Cardiac muscle cell (in vitro differentiated cells and primary cell): Measurements from ENCODE around the gene KRTAP4-2. TPM values are rescaled to one million over a fixed set of nuclear protein-coding genes. Genes with fewer than 3 reads are reported as not detected.
"Not testable (repeated sequence)": the region's sequence is repeated elsewhere in the genome, so short reads cannot be mapped to it uniquely, and the experiment has no call there.

Experiments used
- DNase-seq, 2 donors: peaks; one replicate each; pipeline versions ENCODE4 v3.0.0 to v3.0.0-alpha.2; 2010 to 2017; ENCODE audit warnings: low read depth in 1 of 2, low spot score in 1 of 2
- H3K27ac ChIP-seq: fragments of 200-600 bp; sonication (generic); 2 replicates; pipeline ENCODE4 v1.5.1; 2016
- H3K27me3 ChIP-seq: fragments of 200-600 bp; sonication (generic); 2 replicates; pipeline ENCODE4 v1.6.0; 2016; ENCODE audit warnings: control low read depth
- H3K36me3 ChIP-seq: fragments of 200-600 bp; sonication (generic); 2 replicates; pipeline ENCODE4 v1.5.1; 2016; ENCODE audit warnings: control low read depth
- H3K4me1 ChIP-seq: fragments of 200-600 bp; sonication (generic); 2 replicates; pipeline ENCODE4 v1.8.1; 2017; ENCODE audit warnings: low read depth, mild to moderate bottlenecking, mixed run types
- H3K4me3 ChIP-seq: fragments of 200-600 bp; sonication (generic); 2 replicates; pipeline ENCODE4 v1.5.1; 2016; ENCODE audit warnings: mild to moderate bottlenecking
- H3K9me3 ChIP-seq: fragments of 200-600 bp; sonication (generic); 2 replicates; pipeline ENCODE4 v1.5.1; 2017; ENCODE audit warnings: low read depth, mild to moderate bottlenecking, control low read depth
- CTCF ChIP-seq: IDR thresholded peaks from 2 replicates; pipeline ENCODE4 v1.5.1; 2012; ENCODE audit warnings: low read depth, mild to moderate bottlenecking, low read length
- polyA plus RNA-seq: library from polyadenylated mRNA; unstranded; fragments of >200 nt; fragmentation: Nextera tagmentation; extraction: Ambion mirVana; gene quantifications from 2 replicates; pipeline ENCODE4 v1.2.1, GENCODE V29; 2016
- total RNA-seq: library from RNA; depleted of rRNA; stranded (reverse); fragments of >200 nt; gene quantifications from 2 replicates; pipeline ENCODE4 v1.2.3, GENCODE V29; 2016

Gene KRTAP4-2
- total and polyA plus RNA-seq, 2 experiments from 2014 or later = not detected

GRCh38 chr17:41212524-41213169 lies 34.6 kb upstream of the KRTAP4-2 start:
- Histone ChIP-seq H3K27ac (no peak overlapping the region), H3K4me3 (no peak overlapping the region), H3K4me1 (no peaks in the 10 kb centered on the region), H3K9me3 (no peaks in the 10 kb centered on the region), H3K36me3 (no peaks in the 10 kb centered on the region), H3K27me3 (peaks cover 8% of the 10 kb centered on the region)
- DNase-seq = no peak
- TF ChIP-seq CTCF = no peak

DNA sequence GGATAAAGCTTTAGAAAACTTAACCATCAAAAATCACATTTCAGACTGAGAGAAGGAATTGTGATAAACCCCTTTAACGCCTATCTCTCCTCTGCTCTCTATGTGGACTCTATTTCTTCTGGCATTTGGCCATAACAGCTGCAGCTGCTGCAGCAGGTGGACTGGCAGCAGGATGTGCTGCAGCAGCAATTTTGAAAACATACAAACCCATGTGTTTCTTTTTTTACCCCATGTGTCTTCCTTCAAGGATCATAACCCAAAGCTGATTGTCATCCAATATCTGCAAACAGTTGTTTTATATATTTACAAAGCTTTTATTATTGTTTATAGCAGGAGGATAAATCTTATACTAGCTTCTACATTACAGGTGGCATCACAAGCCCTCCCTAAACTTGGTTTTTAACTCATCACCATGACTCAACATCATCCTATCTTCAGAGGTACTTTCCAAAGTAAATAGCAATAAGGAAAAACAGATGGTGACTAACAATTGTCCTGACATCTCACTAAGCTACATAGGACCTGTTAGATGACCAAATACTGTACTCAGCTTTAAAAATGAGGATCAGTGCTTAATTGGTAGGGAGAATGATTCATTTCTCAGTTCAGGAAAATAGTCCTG lies 33.9 kb upstream of the KRTAP4-2 start:
- H3K4me1 ChIP-seq = no peaks in the 10 kb centered on the region
- H3K27ac ChIP-seq = no peak overlapping the region
- H3K9me3 ChIP-seq = no peaks in the 10 kb centered on the region
- H3K36me3 ChIP-seq = no peaks in the 10 kb centered on the region
- TF ChIP-seq CTCF = no peak
- H3K27me3 ChIP-seq = peaks cover 8% of the 10 kb centered on the region
- DNase-seq = no peak
- no peak overlapping the region for H3K4me3 ChIP-seq

- Histone ChIP-seq H3K27ac (no peak overlapping the region), H3K4me1 (no peaks in the 10 kb centered on the region), H3K27me3 (no peaks in the 10 kb centered on the region), H3K36me3 (no peaks in the 10 kb centered on the region), H3K9me3 (no peaks in the 10 kb centered on the region), H3K4me3 (no peak overlapping the region)
- DNase-seq = no peak
- TF ChIP-seq CTCF = no peak
These were observed 21.5 kb upstream of the KRTAP4-2 start for GRCh38 chr17:41199421-41200078.

DNA sequence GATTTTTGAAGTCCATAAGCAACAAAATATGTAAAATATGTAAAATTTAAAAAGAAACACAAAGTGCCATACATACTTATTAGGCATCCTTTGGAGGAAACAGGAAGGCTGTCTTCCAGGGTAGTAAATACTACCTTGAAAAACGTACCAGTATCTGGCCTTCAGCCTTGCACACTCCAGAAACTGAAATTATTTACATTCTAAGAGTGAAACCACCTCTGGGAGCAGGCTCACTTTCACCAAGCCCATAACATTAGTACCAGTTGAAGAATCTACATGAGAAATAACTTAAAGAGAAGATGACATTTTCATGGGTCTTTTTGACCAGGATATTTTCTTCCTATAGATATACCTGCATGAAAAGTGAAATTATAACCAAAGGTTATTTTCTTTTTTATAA lies 18.0 kb upstream of the KRTAP4-2 start:
- Histone ChIP-seq H3K4me1 (no peaks in the 10 kb centered on the region), H3K36me3 (no peaks in the 10 kb centered on the region), H3K27ac (no peak overlapping the region), H3K9me3 (no peaks in the 10 kb centered on the region), H3K27me3 (peaks cover 3% of the 10 kb centered on the region), H3K4me3 (no peak overlapping the region)
- TF ChIP-seq CTCF = no peak
- no peak for DNase-seq

DNA sequence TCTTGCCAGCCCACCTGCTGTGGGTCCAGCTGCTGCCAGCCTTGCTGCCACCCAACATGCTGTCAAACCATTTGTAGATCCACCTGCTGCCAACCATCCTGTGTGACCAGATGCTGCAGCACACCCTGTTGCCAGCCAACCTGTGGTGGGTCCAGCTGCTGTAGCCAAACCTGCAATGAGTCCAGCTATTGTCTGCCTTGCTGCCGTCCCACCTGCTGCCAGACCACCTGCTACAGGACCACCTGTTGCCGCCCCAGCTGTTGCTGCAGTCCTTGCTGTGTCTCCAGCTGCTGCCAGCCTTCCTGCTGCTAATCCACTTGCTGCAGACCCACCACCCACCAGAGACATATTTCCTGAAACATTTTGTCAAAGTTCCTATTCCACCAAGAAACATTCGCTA lies 12.3 kb upstream of the KRTAP4-2 start:
- Histone ChIP-seq H3K4me1 (no peaks in the 10 kb centered on the region), H3K27me3 (peaks cover 17% of the 10 kb centered on the region), H3K27ac (no peak overlapping the region), H3K9me3 (no peaks in the 10 kb centered on the region), H3K36me3 (no peaks in the 10 kb centered on the region), H3K4me3 (no peak overlapping the region)
- TF ChIP-seq CTCF = no peak
- DNase-seq = no peak

DNA sequence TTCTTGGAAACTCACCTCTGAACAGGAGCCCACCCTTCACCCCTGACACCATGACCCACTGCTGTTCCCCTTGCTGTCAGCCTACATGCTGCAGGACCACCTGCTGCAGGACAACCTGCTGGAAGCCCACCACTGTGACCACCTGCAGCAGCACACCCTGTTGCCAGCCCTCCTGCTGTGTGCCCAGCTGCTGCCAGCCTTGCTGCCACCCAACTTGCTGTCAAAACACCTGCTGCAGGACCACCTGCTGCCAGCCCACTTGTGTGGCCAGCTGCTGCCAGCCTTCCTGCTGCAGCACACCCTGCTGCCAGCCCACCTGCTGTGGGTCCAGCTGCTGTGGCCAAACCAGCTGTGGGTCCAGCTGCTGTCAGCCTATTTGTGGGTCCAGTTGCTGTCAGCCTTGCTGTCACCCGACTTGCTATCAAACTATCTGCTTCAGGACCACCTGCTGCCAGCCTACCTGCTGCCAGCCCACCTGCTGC lies 11.9 kb upstream of the KRTAP4-2 start, which contains the start of gene KRTAP9-1:
KRTAP9-1 (plus strand) TSS at position 51 of the 482 bp plus-strand sequence; CDS start at position 51, 0 bp downstream.
- H3K36me3 ChIP-seq, H3K9me3 ChIP-seq, H3K27ac ChIP-seq, DNase-seq, H3K4me3 ChIP-seq, H3K4me1 ChIP-seq: not testable (repeated sequence)
- H3K27me3 ChIP-seq = peaks cover 17% of the 10 kb centered on the region
